ENCODE data around the gene MN1. TPM values are rescaled to one million over a fixed set of nuclear protein-coding genes. Genes with fewer than 3 reads are reported as not detected.

MN1 gene
- 0.55 and 1.8 TPM in 2 replicates for total RNA-seq

DNA sequence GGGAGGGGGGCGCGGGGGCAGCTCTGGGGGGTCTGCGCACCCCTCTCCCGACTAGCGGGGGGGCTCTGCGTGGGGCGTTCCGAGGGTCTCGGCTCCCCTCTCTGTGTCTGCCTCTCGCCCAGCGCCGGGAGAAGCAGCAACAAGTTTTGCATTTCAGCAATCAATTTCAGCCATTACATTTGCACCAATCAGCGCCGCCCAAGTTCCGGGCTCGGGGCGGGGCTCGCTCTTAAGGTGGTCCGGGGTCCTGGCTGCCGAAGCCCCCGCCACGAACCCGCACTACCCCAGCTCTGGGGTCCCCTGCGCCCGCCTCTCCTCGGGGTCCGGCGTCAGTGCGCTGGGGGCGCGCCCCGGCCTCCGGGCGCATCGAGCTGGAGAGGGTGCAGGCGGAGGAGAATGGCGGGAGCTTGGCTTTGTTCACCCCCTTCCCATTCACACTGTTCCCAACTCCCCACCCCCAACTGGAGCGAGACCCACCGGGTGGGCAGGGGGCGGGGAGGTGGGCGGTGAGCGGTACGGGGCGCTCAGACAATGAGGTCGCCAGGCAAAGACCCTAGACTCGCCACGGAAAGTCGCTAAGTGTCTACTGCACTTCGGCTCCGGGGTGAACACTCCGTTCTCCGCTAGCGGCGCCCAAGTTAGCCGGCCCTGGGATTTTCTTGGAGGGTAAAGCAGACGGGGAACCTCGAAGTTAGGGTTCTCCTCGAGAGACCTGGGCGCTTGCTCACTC, at the start of gene MN1:
Gene MN1 (minus strand): TSS at position 141 of the 730 bp plus-strand sequence. CDS start 1,213 bp downstream, outside the sequence.

Other genes with a start within 250 kb of the MN1 start
- 24.3 and 41.0 TPM in 2 replicates for gene PITPNB, start 117.5 kb upstream of the MN1 start, total RNA-seq

Data from smooth muscle cell of the umbilical artery (primary cell).